Motor neuron (in vitro differentiated cells): ENCODE measurements around the gene FOXP1. TPM values are rescaled to one million over a fixed set of nuclear protein-coding genes. Genes with fewer than 3 reads are reported as not detected.

Source experiments
- ATAC-seq, 8 experiments: fragments of 200-7000 bp; cut with Tn5 transposase; replicated peaks in 6 of 8; 2 replicates each; pipeline ENCODE4 v1.8.0; 2021; ENCODE audit warnings: mild to moderate bottlenecking in 8 of 8, moderate library complexity in 8 of 8
- H3K27ac ChIP-seq, 2 donors: fragments of 250-450 bp; sonication (Bioruptor Pico); 2 replicates each; pipeline ENCODE4 v1.9.0; 2021; ENCODE audit warnings: antibody characterized with exemption in 2 of 2, mild to moderate bottlenecking in 2 of 2, moderate library complexity in 1 of 2
- H3K4me1 ChIP-seq, 2 donors: fragments of 250-450 bp; sonication (Bioruptor Pico); replicated peaks in 1 of 2; 2 replicates each; pipeline ENCODE4 v1.6.1; 2021; ENCODE audit warnings: antibody characterized with exemption in 2 of 2, mild to moderate bottlenecking in 2 of 2, moderate library complexity in 1 of 2
- H3K4me3 ChIP-seq, 5 donors: fragments of 250-450 bp; sonication (Bioruptor Pico); 2 replicates each; pipeline ENCODE4 v1.9.0; 2021; ENCODE audit warnings: antibody characterized with exemption in 5 of 5, mild to moderate bottlenecking in 5 of 5, moderate library complexity in 4 of 5
- WGBS, 10 experiments: fragments of 450-650 bp; shearing (Covaris generic); methylation state at CpG; one replicate each; pipeline ENCODE4 v1.0.0; 2022; 5-methylcytosine and 5-hydroxymethylcytosine counted together
- in situ Hi-C, 9 experiments: fragments of 400-800 bp; cut with MboI; loops; one replicate each; pipeline ENCODE4 v1.15.0; 2021; ENCODE audit warnings: low sequenced_read_pairs in 9 of 9, low pct_unique_long_range_greater_than_20kb in 2 of 9; ENCODE audit not compliant: unreplicated experiment in 9 of 9
- total RNA-seq, 8 experiments: library from RNA; unstranded; fragments of 300-600 nt; gene quantifications; 2 replicates each; pipeline versions ENCODE4 v1.2.3 to v1.2.4, GENCODE V29; 2022

The FOXP1 gene
- total RNA-seq, 8 experiments from 2014 or later, result 7.0 to 118 (median 74.5) TPM

- no peak for ATAC-seq
- H3K4me1 ChIP-seq, result peaks cover 8 to 11% of the 10 kb centered on the region in 2 donors
- in situ Hi-C loops, result loop anchor here in 1 of 9 experiments (25.0 kb wide), 1 partner anchor 268 kb away; the partner anchor contains the start of gene FOXP1
- no peak overlapping the region for H3K27ac ChIP-seq
- WGBS, 10 experiments, result 50 to 100% (median 92%) methylated on average over 1 to 5 of the region's 6 CpGs; no CpG with 5 or more reads in 1 of the 10 experiments
- H3K4me3 ChIP-seq, result no peak overlapping the region
These were observed 263.8 kb downstream of the FOXP1 start for GRCh38 chr3:71319771-71320170.

- in situ Hi-C loops, result loop anchor here in 1 of 9 experiments (25.0 kb wide), 1 partner anchor 269 kb away; the partner anchor contains the start of gene FOXP1
- no peak for ATAC-seq
- 20 to 100% (median 48%) methylated on average over 1 to 3 of the region's 3 CpGs; no CpG with 5 or more reads in 1 of the 10 experiments for WGBS, 10 experiments
- Histone ChIP-seq H3K27ac (no peak overlapping the region), H3K4me1 (peaks cover 8 to 11% of the 10 kb centered on the region in 2 donors), H3K4me3 (no peak overlapping the region)
These were observed 265.1 kb downstream of the FOXP1 start for GRCh38 chr3:71318458-71318827.

GRCh38 chr3:71317749-71318457 lies 265.6 kb downstream of the FOXP1 start:
- Histone ChIP-seq H3K4me3 (no peak overlapping the region), H3K4me1 (peaks cover 8 to 11% of the 10 kb centered on the region in 2 donors), H3K27ac (no peak overlapping the region)
- 0 to 83% (median 68%) methylated on average over 1 to 5 of the region's 5 CpGs for WGBS, 10 experiments
- no peak for ATAC-seq
- in situ Hi-C loops, result loop anchor here in 1 of 9 experiments (25.0 kb wide), 1 partner anchor 269 kb away; the partner anchor contains the start of gene FOXP1

GRCh38 chr3:71317140-71317539 lies 266.4 kb downstream of the FOXP1 start:
- H3K4me1 ChIP-seq, result peaks cover 8 to 11% of the 10 kb centered on the region in 2 donors
- ATAC-seq, result no peak
- in situ Hi-C loops, result loop anchor here in 1 of 9 experiments (25.0 kb wide), 1 partner anchor 270 kb away; the partner anchor contains the start of gene FOXP1
- H3K27ac ChIP-seq, result no peak overlapping the region
- no peak overlapping the region for H3K4me3 ChIP-seq
- WGBS, 10 experiments, result 56 to 100% (median 90%) methylated on average over 1 to 6 of the region's 6 CpGs; no CpG with 5 or more reads in 1 of the 10 experiments

- no peak overlapping the region for H3K4me3 ChIP-seq
- WGBS, 10 experiments, result 80 to 100% (median 93%) methylated on average over 2 to 11 of the region's 16 CpGs; no CpG with 5 or more reads in 4 of the 10 experiments
- no peak overlapping the region for H3K27ac ChIP-seq
- H3K4me1 ChIP-seq, result peaks cover 8 to 11% of the 10 kb centered on the region in 2 donors
- in situ Hi-C loops, result loop anchor here in 1 of 9 experiments (25.0 kb wide), 1 partner anchor 271 kb away; the partner anchor contains the start of gene FOXP1
- ATAC-seq, result no peak
These were observed 267.3 kb downstream of the FOXP1 start for GRCh38 chr3:71316066-71316777.

GRCh38 chr3:71315431-71315830 lies 268.1 kb downstream of the FOXP1 start:
- WGBS, 10 experiments, result 89 to 100% (median 100%) methylated on average over 1 to 2 of the region's 2 CpGs; no CpG with 5 or more reads in 4 of the 10 experiments
- Histone ChIP-seq H3K4me3 (no peak overlapping the region), H3K27ac (no peak overlapping the region), H3K4me1 (peaks cover 8 to 11% of the 10 kb centered on the region in 2 donors)
- in situ Hi-C loops, result loop anchor here in 1 of 9 experiments (25.0 kb wide), 1 partner anchor 272 kb away; the partner anchor contains the start of gene FOXP1
- no peak for ATAC-seq

GRCh38 chr3:71313844-71314243 lies 269.7 kb downstream of the FOXP1 start:
- in situ Hi-C loops, result loop anchor here in 1 of 9 experiments (25.0 kb wide), 1 partner anchor 273 kb away; the partner anchor contains the start of gene FOXP1
- Histone ChIP-seq H3K4me3 (no peak overlapping the region), H3K4me1 (peaks cover 7% of the 10 kb centered on the region in 2 donors), H3K27ac (no peak overlapping the region)
- 85 to 100% (median 100%) methylated on average over 1 to 2 of the region's 2 CpGs; no CpG with 5 or more reads in 1 of the 10 experiments for WGBS, 10 experiments
- ATAC-seq, result no peak

- in situ Hi-C loops, result loop anchor here in 1 of 9 experiments (25.0 kb wide), 1 partner anchor 275 kb away; the partner anchor contains the start of gene FOXP1
- Histone ChIP-seq H3K4me1 (peaks cover 7 to 11% of the 10 kb centered on the region in 2 donors), H3K27ac (no peak overlapping the region), H3K4me3 (no peak overlapping the region)
- no peak for ATAC-seq
- WGBS, 10 experiments, result 82 to 100% (median 94%) methylated on average over 1 to 5 of the region's 5 CpGs; no CpG with 5 or more reads in 2 of the 10 experiments
These were observed 271.1 kb downstream of the FOXP1 start for GRCh38 chr3:71312461-71312860.

- no peak overlapping the region for H3K27ac ChIP-seq
- no peak for ATAC-seq
- in situ Hi-C loops, result loop anchor here in 1 of 9 experiments (25.0 kb wide), 1 partner anchor 276 kb away; the partner anchor contains the start of gene FOXP1
- WGBS, 10 experiments, result 73 to 100% (median 100%) methylated on average over 1 to 3 of the region's 3 CpGs; no CpG with 5 or more reads in 2 of the 10 experiments
- no peak overlapping the region for H3K4me3 ChIP-seq
- H3K4me1 ChIP-seq, result peaks cover 7 to 17% of the 10 kb centered on the region in 2 donors
These were observed 271.9 kb downstream of the FOXP1 start for GRCh38 chr3:71311661-71312046.

GRCh38 chr3:71310980-71311660 lies 272.4 kb downstream of the FOXP1 start:
- ATAC-seq, result peak in 2 of 8 experiments; percentile 20 to 38
- H3K4me3 ChIP-seq, result no peak overlapping the region
- in situ Hi-C loops, result loop anchor here in 1 of 9 experiments (25.0 kb wide), 1 partner anchor 276 kb away; the partner anchor contains the start of gene FOXP1
- H3K27ac ChIP-seq, result no peak overlapping the region
- WGBS, 10 experiments, result 68 to 100% (median 95%) methylated on average over 1 to 8 of the region's 9 CpGs
- H3K4me1 ChIP-seq, result peaks cover 7 to 17% of the 10 kb centered on the region in 2 donors

GRCh38 chr3:71310359-71310979 lies 273.1 kb downstream of the FOXP1 start:
- Histone ChIP-seq H3K27ac (no peak overlapping the region), H3K4me3 (no peak overlapping the region), H3K4me1 (peaks cover 7 to 24% of the 10 kb centered on the region in 2 donors)
- ATAC-seq, result peak in 3 of 8 experiments; percentile 48 to 90 (median 88)
- in situ Hi-C loops, result loop anchor here in 1 of 9 experiments (25.0 kb wide), 1 partner anchor 277 kb away; the partner anchor contains the start of gene FOXP1
- 13 to 98% (median 70%) methylated on average over 1 to 7 of the region's 9 CpGs; no CpG with 5 or more reads in 2 of the 10 experiments for WGBS, 10 experiments
